Activated naive CD4-positive, alpha-beta T cell treated with Interleukin-2 at 50 U/mL for 16 hours (primary cell): ENCODE measurements around the gene PLEKHS1.
"Not testable (repeated sequence)": the region's sequence is repeated elsewhere in the genome, so short reads cannot be mapped to it uniquely, and the experiment has no call there.

ENCODE experiments used
- DNase-seq: peaks from one replicate; pipeline ENCODE4 v3.0.0-alpha.2; 2020

Gene PLEKHS1

GRCh38 chr10:113742466-113742865 is 9.0 kb upstream of the PLEKHS1 start:
- no peak for DNase-seq

GRCh38 chr10:113743594-113743993 is 7.9 kb upstream of the PLEKHS1 start:
- DNase-seq: no peak

GRCh38 chr10:113745374-113745773 is 6.1 kb upstream of the PLEKHS1 start:
- DNase-seq: no peak

DNA sequence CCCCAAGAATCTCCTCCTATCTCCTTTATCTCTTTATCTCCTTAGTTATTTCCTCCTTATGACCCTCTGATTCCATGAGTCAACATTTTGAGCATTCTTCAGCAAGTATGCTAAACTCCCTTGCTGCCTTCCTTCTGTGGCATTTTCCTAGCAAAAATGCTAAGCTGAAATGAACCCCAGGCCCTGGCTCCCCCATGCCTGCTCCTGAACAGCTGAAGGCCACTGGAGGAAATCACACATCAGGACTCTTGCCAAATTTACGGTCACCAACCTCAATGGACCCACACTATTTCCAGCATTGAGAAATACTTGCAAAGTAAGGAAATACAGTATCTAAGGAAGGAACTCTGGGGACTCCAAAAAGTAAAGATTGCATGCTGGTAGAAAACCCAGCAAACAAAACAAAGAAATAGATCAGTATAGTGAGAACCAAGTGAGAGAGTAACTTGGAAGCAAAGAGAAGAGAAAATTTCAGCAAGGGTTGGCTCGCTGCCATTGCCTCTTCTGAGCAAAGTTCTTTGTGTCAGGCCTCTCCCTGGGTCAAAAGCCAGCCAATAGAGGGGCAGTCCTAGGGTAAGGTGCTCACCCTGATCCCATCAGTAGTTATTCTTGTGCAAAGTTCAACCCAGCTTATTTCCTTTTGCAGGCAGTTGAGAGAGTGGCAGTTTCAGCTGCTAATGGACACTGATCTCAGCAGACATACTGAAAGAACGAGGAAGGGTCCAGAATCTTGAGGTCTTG is 5.1 kb upstream of the PLEKHS1 start:
- DNase-seq: no peak

- DNase-seq: no peak
Observed at GRCh38 chr10:113752553-113752952, 1.1 kb downstream of the PLEKHS1 start.

- no peak for DNase-seq
Observed at GRCh38 chr10:113753020-113753692, 1.7 kb downstream of the PLEKHS1 start.

- no peak for DNase-seq
Observed at GRCh38 chr10:113754125-113754524, 2.6 kb downstream of the PLEKHS1 start.

DNA sequence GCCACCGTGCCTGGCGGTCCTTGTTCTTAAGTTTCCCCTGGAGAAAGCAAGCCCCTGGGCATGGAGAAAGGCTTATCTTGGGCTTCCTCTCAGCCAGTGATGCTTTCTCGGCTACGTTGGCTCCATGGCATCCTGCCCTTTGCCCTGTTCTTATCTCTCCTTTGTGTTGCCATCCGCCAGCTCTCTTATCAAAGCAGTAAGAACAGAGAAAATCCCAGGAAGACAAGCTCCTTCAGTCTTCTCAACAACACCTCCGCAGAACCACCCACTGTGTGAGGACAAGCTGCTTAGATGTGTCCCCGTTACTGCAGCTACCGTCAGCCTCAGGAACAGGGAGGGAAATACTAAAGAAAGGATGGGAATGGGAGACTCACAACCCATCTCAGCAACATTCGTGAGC is 3.3 kb downstream of the PLEKHS1 start:
- DNase-seq: no peak

DNA sequence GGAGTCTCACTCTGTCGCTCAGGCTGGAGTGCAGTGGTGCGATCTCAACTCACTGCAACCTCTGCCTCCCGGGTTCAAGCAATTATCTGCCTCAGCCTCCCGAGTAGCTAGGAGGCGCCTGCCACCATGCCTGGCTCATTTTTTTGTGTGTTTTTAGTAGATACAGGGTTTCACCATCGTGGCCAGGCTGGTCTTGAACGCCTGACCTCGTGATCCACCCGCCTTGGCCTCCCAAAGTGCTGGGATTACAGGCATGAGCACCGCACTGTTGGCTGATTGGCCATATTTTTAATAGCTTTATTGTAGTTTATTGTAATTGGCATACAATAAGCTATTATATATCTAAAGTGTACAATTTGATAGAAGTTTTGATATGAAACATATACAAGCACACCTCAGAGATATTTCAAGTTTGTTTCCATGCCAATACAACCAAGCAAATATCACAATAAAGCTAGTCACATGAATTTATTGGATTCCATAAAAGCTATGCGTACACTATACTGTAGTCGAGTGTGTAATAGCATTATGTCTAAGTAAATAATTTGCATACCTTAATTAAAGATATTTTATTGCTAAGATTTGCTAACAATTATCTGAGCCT is 5.6 kb downstream of the PLEKHS1 start:
- no peak for DNase-seq

DNA sequence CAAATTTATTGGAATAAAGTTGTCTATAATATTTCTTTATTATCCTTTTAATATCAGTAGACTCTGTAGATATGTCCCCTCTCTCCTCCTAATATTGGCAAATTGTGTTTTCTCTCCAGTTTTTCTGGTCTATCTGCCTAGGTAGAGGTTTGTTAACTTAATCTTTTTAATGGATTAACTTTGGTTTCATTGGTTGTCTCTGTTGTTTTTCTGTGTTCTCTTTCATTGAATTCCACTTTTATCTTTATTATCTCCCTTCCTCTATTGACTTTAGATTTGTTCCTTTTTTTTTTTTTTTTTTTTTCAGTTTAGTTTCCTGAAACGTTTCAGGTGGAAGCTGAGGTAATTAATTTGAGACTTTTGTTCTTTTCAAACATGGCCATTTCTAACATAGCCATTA is 10.6 kb downstream of the PLEKHS1 start:
- DNase-seq: no peak

DNA sequence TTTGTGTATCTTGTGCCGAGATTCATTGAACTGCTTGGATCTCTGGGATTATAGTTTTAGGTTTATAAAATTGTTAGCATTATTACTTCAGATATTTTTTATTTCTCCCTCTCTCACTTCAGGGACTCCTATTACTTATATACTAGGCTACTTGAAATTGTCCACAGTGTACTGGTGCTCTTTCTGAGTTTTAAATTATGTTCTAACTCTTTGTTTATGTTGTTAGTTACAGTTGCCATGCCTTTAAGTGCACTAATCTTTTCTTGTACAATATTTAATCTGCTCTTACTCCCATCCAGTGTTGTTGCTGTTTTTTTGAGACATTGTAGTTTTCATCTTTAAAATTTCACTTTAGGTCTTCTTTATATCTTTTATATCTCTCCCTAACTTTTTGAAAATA is 13.1 kb downstream of the PLEKHS1 start:
- no peak for DNase-seq

DNA sequence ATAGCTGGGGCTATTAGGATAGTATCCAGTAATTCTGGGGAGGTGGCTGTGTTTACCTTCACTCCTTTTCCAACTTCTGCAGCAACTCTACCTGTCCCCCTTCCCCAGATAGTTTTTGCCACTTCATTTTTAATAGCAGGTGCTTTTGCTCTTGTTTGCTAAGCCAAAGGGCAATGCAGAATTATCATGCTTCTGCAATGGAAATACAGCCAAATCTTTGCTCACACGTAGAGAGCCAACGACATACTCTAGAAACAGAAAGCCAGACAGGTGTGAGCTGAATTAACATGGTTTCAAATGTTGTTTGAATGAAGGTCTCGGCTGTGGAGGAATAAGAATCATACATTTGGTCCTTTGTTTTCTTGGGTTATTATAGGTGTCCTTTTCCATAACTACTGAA is 14.4 kb downstream of the PLEKHS1 start:
- DNase-seq: no peak

DNA sequence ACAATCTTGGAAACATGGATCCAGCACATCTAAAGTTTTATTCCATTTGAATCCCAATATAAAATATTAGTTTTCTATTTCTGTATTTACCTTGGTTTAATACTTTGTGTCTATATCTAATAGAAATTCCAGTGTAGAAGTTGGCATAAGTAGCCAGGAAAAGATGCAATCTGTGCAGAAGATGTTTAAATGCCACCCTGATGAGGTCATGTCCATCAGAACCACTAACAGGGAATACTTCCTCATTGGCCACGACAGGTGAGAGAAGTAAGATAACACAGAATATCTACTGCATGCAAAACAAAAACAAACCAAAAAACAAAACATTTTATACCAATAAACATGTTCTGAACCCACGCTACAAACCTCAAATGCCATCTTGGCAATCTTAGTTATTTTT is 15.7 kb downstream of the PLEKHS1 start:
- no peak for DNase-seq

DNA sequence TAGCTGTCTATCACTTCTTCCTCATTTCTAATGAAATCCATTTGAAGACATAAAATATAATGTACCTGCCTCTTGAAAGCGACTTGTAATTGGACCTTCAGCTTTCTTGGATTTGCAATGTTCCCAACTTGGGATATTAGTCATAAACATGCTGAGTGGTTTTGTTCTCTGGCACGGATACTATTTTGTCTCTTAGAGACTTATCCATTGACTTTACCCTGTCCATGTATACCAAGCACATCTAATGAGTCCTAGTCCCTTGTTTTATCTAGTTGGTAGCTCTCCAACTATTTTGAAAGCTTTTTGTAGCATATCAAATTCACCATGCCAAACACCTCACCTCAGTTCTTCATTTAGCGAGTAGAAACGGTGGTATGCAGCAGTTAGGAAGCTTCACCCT is 18.9 kb downstream of the PLEKHS1 start:
- DNase-seq: no peak

- DNase-seq: not testable (repeated sequence)
Observed at GRCh38 chr10:113771131-113771530, 19.6 kb downstream of the PLEKHS1 start.

GRCh38 chr10:113775686-113776294 is 24.3 kb downstream of the PLEKHS1 start:
- no peak for DNase-seq

- DNase-seq: no peak
Observed at GRCh38 chr10:113776553-113776952, 25.1 kb downstream of the PLEKHS1 start.

DNA sequence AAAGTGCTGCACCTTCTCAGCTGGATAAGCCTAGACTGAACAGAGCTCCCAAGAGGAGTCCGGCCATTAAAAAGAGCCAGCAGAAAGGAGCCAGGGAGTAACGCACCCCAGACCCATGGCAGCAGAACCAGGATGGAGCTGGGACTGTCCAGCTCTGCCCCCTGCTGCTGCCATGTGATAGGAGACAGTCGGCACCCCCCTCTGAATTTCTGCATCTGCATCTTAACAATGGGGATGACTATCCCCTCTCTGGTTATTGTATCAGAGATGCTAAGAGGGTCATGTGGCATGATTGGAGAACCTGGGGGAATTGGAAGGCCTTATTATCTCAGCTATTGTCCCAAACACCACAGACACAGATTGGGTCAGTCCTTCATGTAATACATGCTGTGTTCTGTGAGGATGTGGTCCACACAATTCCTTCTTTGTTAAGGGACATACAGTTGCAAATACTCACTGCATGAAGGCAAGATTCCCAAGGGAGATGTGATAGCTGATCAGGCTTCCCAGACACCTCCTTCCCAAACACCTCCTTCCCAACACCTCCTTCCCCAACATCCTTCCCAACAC is 29.3 kb downstream of the PLEKHS1 start:
- DNase-seq: no peak

DNA sequence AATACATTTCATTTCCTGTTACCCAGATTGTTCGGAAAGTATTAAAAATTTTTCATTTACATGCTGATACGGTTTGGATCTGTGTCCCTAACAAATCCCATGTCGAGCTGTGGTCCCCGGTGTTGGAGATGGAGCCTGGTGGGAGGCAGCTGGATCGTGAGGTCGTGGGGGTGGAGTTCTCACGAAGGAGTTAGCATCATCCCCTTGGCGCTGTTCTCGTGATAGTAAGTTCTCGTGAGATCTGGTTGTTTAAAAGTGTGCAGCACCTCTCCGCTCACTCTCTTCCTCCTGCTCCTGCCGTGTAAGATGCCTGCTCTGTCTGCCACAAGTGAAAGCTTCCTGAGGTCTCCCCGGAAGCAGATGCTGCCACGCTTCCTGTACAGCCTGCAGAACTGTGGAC is 30.9 kb downstream of the PLEKHS1 start:
- no peak for DNase-seq

DNA sequence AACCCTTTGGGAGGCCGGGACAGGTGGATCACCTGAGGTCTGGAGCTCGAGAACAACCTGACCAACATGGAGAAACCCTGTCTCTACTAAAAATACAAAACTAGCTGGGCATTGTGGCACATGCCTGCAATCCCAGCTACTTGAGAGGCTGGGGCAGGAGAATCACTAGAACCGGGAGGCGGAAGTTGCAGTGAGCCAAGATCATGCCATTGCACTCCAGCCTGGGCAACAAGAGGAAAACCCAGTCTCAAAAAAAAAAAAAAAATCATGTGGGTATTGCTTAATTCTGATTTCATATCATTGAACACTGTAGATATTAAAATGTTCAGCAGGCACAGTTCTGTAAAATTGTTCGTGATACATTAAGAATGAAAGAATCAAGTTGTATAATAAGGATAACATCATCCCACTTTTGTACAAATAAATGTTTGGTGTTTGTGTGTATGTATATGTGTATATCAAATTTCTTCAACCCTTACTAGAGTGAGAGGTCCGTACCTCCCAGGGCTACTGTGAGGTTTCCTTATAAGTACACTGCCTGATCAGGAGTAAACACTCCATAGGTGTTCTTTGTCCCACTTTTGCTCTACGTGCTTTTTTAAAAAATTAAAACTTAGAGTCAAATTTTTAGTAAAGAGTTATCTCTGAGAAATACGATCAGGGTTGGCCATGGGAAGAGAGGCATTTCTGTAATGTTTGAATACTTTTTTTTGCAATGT is 31.7 kb downstream of the PLEKHS1 start:
- no peak for DNase-seq

DNA sequence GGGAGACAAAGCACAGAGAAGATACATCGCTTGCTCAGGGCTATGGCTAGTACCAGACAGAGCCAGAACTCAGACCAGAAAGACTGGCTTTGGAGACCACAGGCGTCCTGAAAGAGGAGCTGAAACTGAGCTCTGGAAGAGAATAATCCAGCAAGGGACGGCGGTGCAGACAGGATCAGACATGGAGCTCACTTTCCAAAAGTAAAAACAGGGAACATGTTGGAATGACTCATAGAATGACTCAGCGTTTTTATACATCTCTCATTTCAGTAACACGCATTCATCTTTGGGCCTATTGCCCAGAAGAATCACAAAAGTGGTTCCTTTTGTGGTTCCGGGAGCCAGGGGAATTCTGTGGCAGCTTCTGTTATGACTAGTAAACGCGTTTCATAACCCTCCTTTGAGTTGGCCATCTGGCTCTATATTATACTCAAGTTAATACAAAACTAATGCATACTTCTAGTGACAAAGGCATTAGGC is 37.2 kb downstream of the PLEKHS1 start:
- DNase-seq: no peak

- no peak for DNase-seq
Observed at GRCh38 chr10:113791691-113792090, 40.2 kb downstream of the PLEKHS1 start.

GRCh38 chr10:113801569-113801968 is 50.1 kb downstream of the PLEKHS1 start:
- DNase-seq: no peak
